Type B pancreatic cell (in vitro differentiated cells): ENCODE measurements around the gene RASL10B. TPM values are rescaled to one million over a fixed set of nuclear protein-coding genes. Genes with fewer than 3 reads are reported as not detected.
A peak's percentile ranks its signal among the peaks of the same experiment; 100 is the strongest.

Experiments used
- DNase-seq: peaks from one replicate; pipeline ENCODE4 v3.0.0; 2021; ENCODE audit warnings: mixed read lengths; ENCODE audit not compliant: unreplicated experiment; ENCODE audit errors: extremely low spot score
- H3K27ac Mint-ChIP-seq: 2 replicates; pipeline ENCODE4 v1.8.0; 2021; ENCODE audit warnings: mild to moderate bottlenecking, mixed read lengths
- H3K27me3 Mint-ChIP-seq: 2 replicates; pipeline ENCODE4 v1.8.0; 2021; ENCODE audit warnings: mixed read lengths
- H3K36me3 Mint-ChIP-seq: 2 replicates; pipeline ENCODE4 v1.8.0; 2021; ENCODE audit warnings: mixed read lengths
- H3K4me1 Mint-ChIP-seq: one replicate; pipeline ENCODE4 v1.8.0; 2021; ENCODE audit warnings: mixed read lengths; ENCODE audit not compliant: unreplicated experiment
- H3K4me3 Mint-ChIP-seq: 2 replicates; pipeline ENCODE4 v1.8.0; 2021; ENCODE audit warnings: mild to moderate bottlenecking, mixed read lengths
- H3K9me3 Mint-ChIP-seq: 2 replicates; pipeline ENCODE4 v1.8.0; 2021; ENCODE audit warnings: mixed read lengths
- total RNA-seq: library from RNA; stranded (reverse); gene quantifications from 2 replicates; pipeline ENCODE4 v1.2.1, GENCODE V29; 2021; ENCODE audit warnings: low replicate concordance
- TF ChIP-seq, protein P1 (sequence below): fragments of 200-600 bp; sonication (generic); conservative IDR thresholded peaks from 2 replicates; pipeline ENCODE4 v1.5.0; 2021; ENCODE audit warnings: antibody characterized with exemption, mild to moderate bottlenecking

Gene RASL10B
- total RNA-seq, 1 donor from 2014 or later = 29.4 TPM

DNA sequence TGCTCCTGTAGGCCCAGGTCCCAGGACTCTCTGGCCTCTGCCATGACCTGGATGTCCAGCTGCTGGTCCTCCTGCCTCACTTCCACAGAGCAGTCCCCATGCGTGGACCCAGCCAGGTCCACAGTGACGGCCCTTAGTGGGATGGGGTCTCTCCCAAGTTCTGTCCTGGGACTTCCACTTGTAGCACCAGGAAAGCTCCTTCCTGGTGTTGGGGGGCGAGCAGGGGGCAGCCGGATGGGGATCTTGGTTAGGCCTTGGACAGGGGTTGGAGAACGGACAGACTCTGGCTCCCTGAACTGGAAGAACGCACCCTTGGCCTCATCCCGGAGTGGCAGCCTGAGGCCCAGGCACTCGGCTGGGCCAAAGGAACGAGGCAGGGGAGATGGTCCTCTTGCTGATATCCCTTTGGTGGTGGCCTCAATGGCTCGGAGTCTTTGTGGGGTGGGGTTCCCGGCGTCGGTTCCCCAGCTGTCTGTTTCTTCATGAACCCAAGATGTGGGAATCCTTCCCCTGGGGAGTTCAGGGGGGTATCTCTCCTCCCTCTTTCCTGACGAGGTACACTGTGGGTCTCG, 14.4 kb downstream of the RASL10B start:
- no peaks in the 10 kb centered on the region for H3K36me3 Mint-ChIP-seq
- TF ChIP-seq, protein P1, sequence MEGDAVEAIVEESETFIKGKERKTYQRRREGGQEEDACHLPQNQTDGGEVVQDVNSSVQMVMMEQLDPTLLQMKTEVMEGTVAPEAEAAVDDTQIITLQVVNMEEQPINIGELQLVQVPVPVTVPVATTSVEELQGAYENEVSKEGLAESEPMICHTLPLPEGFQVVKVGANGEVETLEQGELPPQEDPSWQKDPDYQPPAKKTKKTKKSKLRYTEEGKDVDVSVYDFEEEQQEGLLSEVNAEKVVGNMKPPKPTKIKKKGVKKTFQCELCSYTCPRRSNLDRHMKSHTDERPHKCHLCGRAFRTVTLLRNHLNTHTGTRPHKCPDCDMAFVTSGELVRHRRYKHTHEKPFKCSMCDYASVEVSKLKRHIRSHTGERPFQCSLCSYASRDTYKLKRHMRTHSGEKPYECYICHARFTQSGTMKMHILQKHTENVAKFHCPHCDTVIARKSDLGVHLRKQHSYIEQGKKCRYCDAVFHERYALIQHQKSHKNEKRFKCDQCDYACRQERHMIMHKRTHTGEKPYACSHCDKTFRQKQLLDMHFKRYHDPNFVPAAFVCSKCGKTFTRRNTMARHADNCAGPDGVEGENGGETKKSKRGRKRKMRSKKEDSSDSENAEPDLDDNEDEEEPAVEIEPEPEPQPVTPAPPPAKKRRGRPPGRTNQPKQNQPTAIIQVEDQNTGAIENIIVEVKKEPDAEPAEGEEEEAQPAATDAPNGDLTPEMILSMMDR = no peak
- H3K4me3 Mint-ChIP-seq = no peak overlapping the region
- no peak overlapping the region for H3K27ac Mint-ChIP-seq
- H3K27me3 Mint-ChIP-seq = peaks cover 48% of the 10 kb centered on the region
- no peaks in the 10 kb centered on the region for H3K9me3 Mint-ChIP-seq
- no peak for DNase-seq
- peaks cover 4% of the 10 kb centered on the region for H3K4me1 Mint-ChIP-seq

DNA sequence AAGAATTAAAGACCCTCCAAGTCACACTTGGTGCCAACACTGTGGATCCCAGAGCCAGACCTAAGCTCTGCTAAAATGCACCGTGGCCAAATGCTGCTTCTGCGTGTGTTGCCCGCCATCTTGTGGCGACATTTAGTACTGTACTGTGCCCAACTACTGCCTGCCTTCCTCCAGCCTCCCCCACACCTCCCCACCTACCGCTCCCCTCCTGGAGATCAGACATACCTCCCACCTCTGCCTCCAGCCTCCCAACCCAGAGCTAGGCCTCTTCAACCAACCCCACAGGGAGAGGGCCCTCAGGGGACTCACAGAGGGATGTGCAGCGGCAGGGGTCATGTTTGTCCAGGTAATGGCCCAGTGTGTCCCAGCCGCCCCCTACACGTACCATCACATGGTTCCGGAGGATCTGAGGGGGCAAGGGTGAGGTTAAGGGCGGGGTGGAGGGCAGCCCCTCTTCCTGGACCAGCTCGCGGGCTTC, 16.1 kb downstream of the RASL10B start:
- DNase-seq = no peak
- TF ChIP-seq, protein P1 = peak; percentile 94
- Mint-ChIP-seq H3K4me1 (peaks cover 4% of the 10 kb centered on the region), H3K4me3 (no peak overlapping the region), H3K9me3 (no peaks in the 10 kb centered on the region), H3K27me3 (peaks cover 39% of the 10 kb centered on the region), H3K36me3 (no peaks in the 10 kb centered on the region), H3K27ac (no peak overlapping the region)

DNA sequence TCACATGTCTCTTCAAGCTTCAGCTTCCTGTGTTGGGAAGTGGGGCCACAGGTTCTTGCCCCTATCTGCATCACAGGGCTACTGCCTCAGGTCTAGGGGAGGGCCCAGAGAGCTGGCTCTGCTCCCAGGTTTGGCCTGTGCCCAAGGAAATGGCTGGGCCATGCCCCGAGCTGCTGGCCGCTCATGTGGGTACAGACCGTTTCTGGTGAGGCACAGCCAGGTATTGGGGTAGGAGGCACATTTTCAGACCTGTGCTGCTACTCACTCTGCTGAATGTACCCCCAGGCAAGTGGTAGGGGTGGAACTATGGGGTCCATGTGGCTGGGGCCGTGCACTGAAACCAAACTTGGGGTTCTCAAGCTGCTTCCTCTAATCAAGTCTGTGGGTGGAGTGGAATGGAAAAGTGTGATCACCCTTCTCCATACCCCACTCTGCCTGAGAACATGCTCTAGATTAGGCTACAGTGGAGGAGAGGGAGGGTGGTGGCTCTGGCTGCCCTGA, 17.0 kb downstream of the RASL10B start:
- Mint-ChIP-seq H3K9me3 (no peaks in the 10 kb centered on the region), H3K36me3 (no peaks in the 10 kb centered on the region), H3K27ac (no peak overlapping the region), H3K27me3 (peaks cover 43% of the 10 kb centered on the region), H3K4me3 (no peak overlapping the region), H3K4me1 (peaks cover 4% of the 10 kb centered on the region)
- no peak for DNase-seq
- TF ChIP-seq, protein P1 = no peak

DNA sequence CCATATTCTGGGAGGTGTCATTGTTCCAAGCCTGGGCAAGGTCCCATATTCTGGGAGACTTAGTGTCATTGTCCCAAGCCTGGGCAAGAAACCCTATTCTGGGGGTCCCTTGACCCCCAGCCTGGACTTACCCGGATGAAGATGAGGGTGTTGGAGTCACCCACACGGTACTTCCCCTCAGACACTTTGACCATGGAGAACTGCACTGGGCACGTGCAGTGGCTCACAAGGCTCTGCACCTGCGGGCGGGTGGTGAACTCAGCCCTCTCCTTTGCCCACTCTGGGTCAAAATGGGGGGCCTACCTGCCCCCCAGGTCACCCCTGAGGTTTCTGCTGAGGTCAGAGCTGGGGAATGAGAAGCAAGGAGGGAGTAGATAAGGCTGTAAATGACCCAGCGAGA, 17.5 kb downstream of the RASL10B start:
- TF ChIP-seq, protein P1 = no peak
- H3K27ac Mint-ChIP-seq = no peak overlapping the region
- no peaks in the 10 kb centered on the region for H3K36me3 Mint-ChIP-seq
- no peak for DNase-seq
- peaks cover 44% of the 10 kb centered on the region for H3K27me3 Mint-ChIP-seq
- peaks cover 4% of the 10 kb centered on the region for H3K4me1 Mint-ChIP-seq
- H3K9me3 Mint-ChIP-seq = no peaks in the 10 kb centered on the region
- no peak overlapping the region for H3K4me3 Mint-ChIP-seq

DNA sequence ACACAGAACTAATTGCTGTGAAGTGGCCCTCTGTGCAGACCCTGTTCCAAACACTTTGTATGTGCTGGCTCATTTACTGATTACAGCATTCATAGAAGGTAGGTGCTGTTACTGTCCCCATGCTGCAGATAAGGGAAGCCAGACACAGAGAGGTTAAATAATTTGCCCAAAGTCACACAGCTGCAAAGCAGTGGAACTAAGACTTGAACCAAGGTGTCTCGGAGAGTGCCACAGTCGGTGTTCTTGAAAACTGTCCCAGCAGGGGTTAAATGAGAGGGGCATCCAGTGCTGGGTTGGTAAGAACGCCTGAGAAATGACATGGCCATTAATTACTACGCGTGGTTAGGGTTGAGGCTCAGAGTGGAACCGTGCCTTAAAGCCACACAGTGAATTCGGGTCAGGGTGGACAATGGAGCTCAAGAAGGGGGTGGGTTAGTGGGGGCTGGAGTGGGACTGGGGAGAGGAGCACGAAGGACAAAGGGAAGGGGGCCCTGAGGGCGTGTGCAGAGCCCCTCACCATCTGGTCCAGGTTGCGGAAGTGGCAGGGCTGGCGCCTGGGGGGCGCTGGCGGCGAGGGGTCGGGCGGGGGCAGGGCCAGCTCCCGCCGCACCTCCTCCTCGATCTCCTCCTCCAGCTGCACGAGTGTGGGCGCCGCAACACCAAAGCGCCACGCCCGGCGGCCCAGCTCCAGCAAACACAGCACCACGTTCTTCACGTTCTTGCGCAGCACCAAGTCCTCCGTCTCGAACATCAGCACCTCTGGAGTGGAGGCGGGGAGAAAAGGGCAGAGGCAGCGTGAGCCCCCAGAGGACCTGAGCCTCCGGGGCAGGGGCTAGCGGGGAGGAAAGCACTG, 18.3 kb downstream of the RASL10B start:
- no peak overlapping the region for H3K27ac Mint-ChIP-seq
- H3K27me3 Mint-ChIP-seq = peaks cover 44% of the 10 kb centered on the region
- H3K36me3 Mint-ChIP-seq = no peaks in the 10 kb centered on the region
- no peaks in the 10 kb centered on the region for H3K9me3 Mint-ChIP-seq
- TF ChIP-seq, protein P1 = no peak
- DNase-seq = no peak
- H3K4me3 Mint-ChIP-seq = peak overlapping the region; percentile 58
- peaks cover 4% of the 10 kb centered on the region for H3K4me1 Mint-ChIP-seq
